GM10248 (cell line): ENCODE measurements around the gene RAB3IP.

Source experiments
- CTCF ChIA-PET: fragments of 300-600 bp; sonication (Branson Sonifier 250); formaldehyde crosslinking; extraction: SDS; loops from one replicate; lab custom pipeline; 2021; ENCODE audit warnings: antibody characterized with exemption; lab: Yijun Ruan, JAX
- POLR2A ChIA-PET: fragments of 350-650 bp; sonication (Branson Sonifier 250); formaldehyde crosslinking; extraction: SDS; loops from one replicate; lab custom pipeline; 2020; ENCODE audit warnings: antibody characterized with exemption; lab: Yijun Ruan, JAX
- DNase-seq: peaks from one replicate; pipeline ENCODE4 v3.0.0; 2012; ENCODE audit errors: extremely low spot score
- TF ChIP-seq, protein P1 (sequence below): IDR thresholded peaks from 2 replicates; pipeline ENCODE4 v1.5.1; 2012; ENCODE audit warnings: mild to moderate bottlenecking, low read depth; ENCODE audit errors: extremely low read depth, missing control alignments, control extremely low read depth

The RAB3IP gene, protein sequence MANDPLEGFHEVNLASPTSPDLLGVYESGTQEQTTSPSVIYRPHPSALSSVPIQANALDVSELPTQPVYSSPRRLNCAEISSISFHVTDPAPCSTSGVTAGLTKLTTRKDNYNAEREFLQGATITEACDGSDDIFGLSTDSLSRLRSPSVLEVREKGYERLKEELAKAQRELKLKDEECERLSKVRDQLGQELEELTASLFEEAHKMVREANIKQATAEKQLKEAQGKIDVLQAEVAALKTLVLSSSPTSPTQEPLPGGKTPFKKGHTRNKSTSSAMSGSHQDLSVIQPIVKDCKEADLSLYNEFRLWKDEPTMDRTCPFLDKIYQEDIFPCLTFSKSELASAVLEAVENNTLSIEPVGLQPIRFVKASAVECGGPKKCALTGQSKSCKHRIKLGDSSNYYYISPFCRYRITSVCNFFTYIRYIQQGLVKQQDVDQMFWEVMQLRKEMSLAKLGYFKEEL

DNA sequence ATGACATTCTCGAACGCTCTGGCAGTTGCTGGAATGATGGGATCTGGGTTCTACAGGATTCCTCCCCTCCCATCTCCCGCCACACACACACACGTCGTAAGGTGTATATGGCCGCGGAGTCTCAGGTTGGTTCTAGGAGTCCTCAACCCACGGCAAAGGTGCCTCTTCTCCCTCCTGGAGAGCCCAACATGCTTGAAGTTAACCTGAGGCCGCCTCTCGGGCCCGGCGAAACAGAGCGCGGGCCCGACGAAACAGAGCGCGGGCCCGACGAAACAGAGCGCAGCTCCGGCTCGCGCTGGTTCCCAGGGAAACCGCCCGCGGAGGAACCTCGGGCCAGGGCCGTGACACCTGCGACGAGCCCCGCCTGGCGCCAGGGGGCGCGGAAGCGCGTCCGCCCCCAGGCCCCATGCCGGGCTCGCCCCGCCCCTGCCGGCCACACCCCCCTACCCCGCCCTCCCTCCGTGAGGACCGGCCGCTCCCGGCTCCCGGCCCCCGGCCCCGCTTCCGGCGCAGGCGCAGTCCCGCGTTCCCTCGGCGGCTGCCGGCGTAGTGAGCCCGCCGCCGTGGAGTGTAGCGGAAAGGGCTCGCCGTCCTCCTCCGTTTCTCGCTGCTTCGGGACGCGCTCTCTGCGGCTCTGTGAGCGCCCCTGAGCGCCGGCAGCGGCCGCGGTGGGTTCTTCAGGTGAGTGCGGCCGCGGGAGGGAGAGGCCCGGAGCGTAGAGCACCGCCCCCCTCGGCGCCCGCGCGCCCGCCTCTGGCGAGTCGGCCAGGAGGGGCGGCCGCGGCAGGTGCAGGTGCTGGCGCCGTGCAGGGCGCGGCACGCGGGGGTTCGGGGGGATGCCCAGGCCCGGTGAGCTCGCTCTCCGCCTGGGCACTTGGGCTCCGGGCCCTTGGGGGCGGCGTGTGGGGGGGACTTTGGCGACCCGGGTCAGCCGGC, at the start of gene RAB3IP:
RAB3IP (plus strand) TSS at position 510 of the 936 bp plus-strand sequence. CDS start 16,549 bp downstream, outside the sequence.
- ChIA-PET POLR2A (no interaction called here), CTCF (interaction anchor here (0.9 to 1.9 kb wide), 9 partner anchors 10 to 159 kb away, joined by 3 to 16 read pairs (median 3); partner anchors contain the start of gene CCT2)
- DNase-seq = peak; percentile 99
- TF ChIP-seq, protein P1, sequence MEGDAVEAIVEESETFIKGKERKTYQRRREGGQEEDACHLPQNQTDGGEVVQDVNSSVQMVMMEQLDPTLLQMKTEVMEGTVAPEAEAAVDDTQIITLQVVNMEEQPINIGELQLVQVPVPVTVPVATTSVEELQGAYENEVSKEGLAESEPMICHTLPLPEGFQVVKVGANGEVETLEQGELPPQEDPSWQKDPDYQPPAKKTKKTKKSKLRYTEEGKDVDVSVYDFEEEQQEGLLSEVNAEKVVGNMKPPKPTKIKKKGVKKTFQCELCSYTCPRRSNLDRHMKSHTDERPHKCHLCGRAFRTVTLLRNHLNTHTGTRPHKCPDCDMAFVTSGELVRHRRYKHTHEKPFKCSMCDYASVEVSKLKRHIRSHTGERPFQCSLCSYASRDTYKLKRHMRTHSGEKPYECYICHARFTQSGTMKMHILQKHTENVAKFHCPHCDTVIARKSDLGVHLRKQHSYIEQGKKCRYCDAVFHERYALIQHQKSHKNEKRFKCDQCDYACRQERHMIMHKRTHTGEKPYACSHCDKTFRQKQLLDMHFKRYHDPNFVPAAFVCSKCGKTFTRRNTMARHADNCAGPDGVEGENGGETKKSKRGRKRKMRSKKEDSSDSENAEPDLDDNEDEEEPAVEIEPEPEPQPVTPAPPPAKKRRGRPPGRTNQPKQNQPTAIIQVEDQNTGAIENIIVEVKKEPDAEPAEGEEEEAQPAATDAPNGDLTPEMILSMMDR = peak; percentile 78

DNA sequence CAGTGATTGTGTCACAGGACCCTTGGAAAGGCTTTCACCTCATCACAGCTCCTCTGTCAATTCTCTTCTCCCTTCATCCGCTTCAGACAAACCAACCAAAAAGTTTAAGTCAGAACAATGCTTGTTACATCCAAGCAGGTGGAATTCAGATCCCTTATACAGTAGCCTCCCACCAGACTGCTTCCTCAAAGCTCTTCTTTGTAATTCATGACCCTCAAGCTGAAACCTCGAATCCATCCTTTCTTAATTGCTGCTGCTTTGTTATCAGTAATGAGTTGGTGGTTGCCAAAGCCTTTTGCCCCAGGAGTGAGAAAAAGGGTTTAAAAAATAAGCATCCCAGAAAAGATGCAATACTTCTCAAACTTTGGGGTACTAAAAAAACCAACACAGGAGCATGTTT, 49.0 kb upstream of the RAB3IP start:
- CTCF ChIA-PET = interaction anchor here (0.7 to 1.6 kb wide), 3 partner anchors 9 to 21 kb away, joined by 3 to 4 read pairs (median 3); partner anchors contain the start of gene BEST3
- no peak for DNase-seq
- TF ChIP-seq, protein P1 = no peak
- POLR2A ChIA-PET = no interaction called here

DNA sequence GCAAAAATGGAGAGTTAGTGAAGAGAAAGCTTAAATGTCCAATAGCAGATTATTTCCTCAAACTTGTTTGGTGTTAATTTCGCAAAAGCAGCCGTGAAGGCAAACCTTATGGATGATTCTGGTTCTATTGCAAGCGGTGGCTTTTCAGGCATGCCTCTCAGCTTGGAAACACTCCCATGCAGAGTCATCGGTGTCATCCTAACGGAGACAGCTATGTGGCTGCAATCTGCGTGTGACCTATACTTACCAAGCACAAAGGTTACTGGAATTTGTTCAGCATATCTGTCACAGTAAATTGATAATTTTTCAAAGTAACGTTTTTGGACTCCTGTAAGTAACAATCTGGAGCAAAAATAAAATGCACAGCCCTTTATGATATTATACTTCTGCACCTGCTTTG, 44.5 kb upstream of the RAB3IP start:
- TF ChIP-seq, protein P1 = no peak
- ChIA-PET CTCF (no interaction called here), POLR2A (no interaction called here)
- no peak for DNase-seq

DNA sequence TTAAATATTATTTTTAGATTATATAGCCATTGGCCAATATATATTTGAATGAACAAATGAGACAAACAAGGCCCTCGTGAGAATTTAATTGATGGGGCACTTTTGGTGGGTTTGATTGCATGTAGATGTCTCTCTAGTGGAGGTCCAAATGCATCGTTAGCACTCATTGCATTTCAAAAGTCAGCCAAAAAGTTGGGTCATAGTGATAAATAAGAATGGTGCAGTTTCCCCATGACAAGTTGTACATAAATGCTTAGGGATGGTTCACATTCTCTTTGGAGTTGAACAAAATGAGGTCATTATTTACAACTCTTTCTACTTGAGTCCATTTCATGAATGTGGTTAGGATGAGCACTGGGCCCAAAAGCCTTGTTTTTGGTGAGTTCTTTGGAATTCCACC, 40.6 kb upstream of the RAB3IP start:
- TF ChIP-seq, protein P1 = no peak
- POLR2A ChIA-PET = no interaction called here
- DNase-seq = no peak
- CTCF ChIA-PET = no interaction called here

DNA sequence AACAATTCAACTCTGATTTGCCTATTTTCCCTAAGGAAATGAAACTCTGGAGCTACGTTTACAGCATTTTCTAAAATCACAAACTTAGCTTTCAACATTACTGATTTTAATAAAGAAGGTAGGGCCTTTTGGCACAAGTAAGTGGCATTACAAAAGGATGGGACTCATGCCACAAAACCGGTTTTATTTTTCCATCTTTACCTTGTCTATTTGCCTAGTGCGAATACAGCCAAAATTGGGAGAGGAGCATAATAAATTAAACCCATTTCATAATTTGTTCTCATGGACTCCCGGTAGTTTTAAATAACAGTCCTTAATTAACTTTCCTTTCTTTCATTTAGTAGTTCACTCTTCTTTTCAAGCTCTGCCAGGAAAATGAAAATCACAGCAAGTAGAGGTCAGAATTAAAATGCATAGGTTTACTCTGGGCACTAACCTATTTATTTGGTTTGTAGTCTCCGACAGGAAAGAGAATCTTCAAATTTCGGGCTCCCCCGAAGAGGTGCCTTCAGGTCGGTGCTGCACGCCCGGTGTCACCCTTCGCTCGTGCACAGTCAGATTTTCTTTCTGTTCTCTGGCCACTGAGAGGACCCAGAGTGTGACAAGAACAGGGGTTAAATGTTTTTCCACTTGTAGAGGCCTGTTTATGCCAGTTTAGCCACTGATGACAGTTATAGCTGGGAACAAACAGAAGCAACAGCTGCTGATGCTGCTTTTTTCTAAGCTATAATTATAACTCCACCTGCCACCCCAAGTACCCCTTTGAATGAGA, 39.7 kb upstream of the RAB3IP start, which contains the start of gene BEST3:
BEST3 (minus strand) TSS at position 535 of the 772 bp plus-strand sequence. CDS start 1,505 bp downstream, outside the sequence.
- DNase-seq = no peak
- TF ChIP-seq, protein P1 = no peak
- ChIA-PET CTCF (interaction anchor here (0.7 to 1.0 kb wide), 2 partner anchors 9 to 73 kb away, joined by 3 read pairs; no protein-coding TSS in a partner anchor), POLR2A (no interaction called here)
